ENCODE results near the gene TMEM151A.

Gene TMEM151A

GRCh38 chr11:66337103-66337899, 45.6 kb downstream of the TMEM151A start:
- no peak for DNase-seq (ENCODE audit: low spot score)

GRCh38 chr11:66338276-66339161, 46.8 kb downstream of the TMEM151A start:
- no peak for DNase-seq (ENCODE audit: low spot score)

- DNase-seq (ENCODE audit: low spot score): no peak
These were observed 47.5 kb downstream of the TMEM151A start for GRCh38 chr11:66339162-66339675.

GRCh38 chr11:66339686-66340483, 48.2 kb downstream of the TMEM151A start:
- no peak for DNase-seq (ENCODE audit: low spot score)

GRCh38 chr11:66340596-66341501, 49.2 kb downstream of the TMEM151A start:
- no peak for DNase-seq (ENCODE audit: low spot score)

- DNase-seq (ENCODE audit: low spot score): no peak
These were observed 49.9 kb downstream of the TMEM151A start for GRCh38 chr11:66341502-66342126.

GRCh38 chr11:66343176-66343575, 51.5 kb downstream of the TMEM151A start:
- DNase-seq (ENCODE audit: low spot score): no peak

GRCh38 chr11:66344550-66345315, 53.0 kb downstream of the TMEM151A start, which contains the start of gene BRMS1:
BRMS1 (minus strand) TSS chr11:66345104; CDS start chr11:66342234, 2,870 bp downstream.
- DNase-seq (ENCODE audit: low spot score): peak; percentile 94

- DNase-seq (ENCODE audit: low spot score): no peak
These were observed 53.6 kb downstream of the TMEM151A start for GRCh38 chr11:66345316-66345649.
